A549 (cell line): ENCODE results near the gene EIF4G3.

Experiments
- BHLHE40 ChIP-seq: IDR thresholded peaks from 2 replicates; pipeline ENCODE4 v1.6.1; 2012; ENCODE audit warnings: low read depth, low read length, inconsistent platforms
- CEBPB ChIP-seq, 2 experiments: fragments of >200 bp in 1 of 2; sonication (Bioruptor Twin) in 1 of 2; formaldehyde crosslinking in 1 of 2; IDR thresholded peaks; 2 replicates each; pipeline ENCODE4 v1.6.1; 2012 to 2016
- CTCF ChIP-seq: fragments of >200 bp; sonication (Bioruptor Twin); formaldehyde crosslinking; IDR thresholded peaks from 3 replicates; pipeline ENCODE4 v1.5.1; 2016
- EP300 ChIP-seq, 2 experiments: fragments of >200 bp; sonication (Bioruptor Twin); formaldehyde crosslinking; IDR thresholded peaks; 2 replicates in 1 of 2; 3 replicates in 1 of 2; pipeline ENCODE4 v1.6.1; 2016 to 2017
- FOSL2 ChIP-seq, 2 experiments: fragments of 450-650 bp in 1 of 2; fragments of >200 bp in 1 of 2; sonication (Bioruptor Twin) in 1 of 2; formaldehyde crosslinking; IDR thresholded peaks; 2 replicates each; pipeline versions ENCODE4 v1.5.0 to v1.6.1; 2016 to 2020; ENCODE audit warnings: mild to moderate bottlenecking in 1 of 2, moderate library complexity in 1 of 2
- HDAC2 ChIP-seq: fragments of 200-600 bp; sonication (generic); IDR thresholded peaks from 2 replicates; pipeline ENCODE4 v1.6.1; 2016
- HMGXB4 ChIP-seq: fragments of 250-450 bp; sonication (Bioruptor Pico); IDR thresholded peaks from 2 replicates; pipeline ENCODE4 v1.5.0; 2021; ENCODE audit warnings: mild to moderate bottlenecking, moderate library complexity, borderline replicate concordance
- JUN ChIP-seq, 2 experiments: fragments of >200 bp; sonication (Bioruptor Twin); formaldehyde crosslinking; IDR thresholded peaks; 2 replicates in 1 of 2; 3 replicates in 1 of 2; pipeline ENCODE4 v1.6.1; 2016 to 2017
- POLR2A ChIP-seq: IDR thresholded peaks from 2 replicates; pipeline ENCODE4 v1.6.1; 2012; ENCODE audit warnings: mild to moderate bottlenecking, low read length
- ZFP36 ChIP-seq: fragments of 450-650 bp; IDR thresholded peaks from 2 replicates; pipeline ENCODE4 v1.6.1; 2014; ENCODE audit warnings: borderline replicate concordance; ENCODE audit not compliant: partially characterized antibody

- no peak for TF ChIP-seq CTCF
- no peak for TF ChIP-seq HMGXB4 (CRISPR knock-in tag)
- TF ChIP-seq ZFP36: no peak
- TF ChIP-seq EP300 (IDR thresholded peaks at IDR 0.05): no peak
- TF ChIP-seq HDAC2: no peak
- no peak for TF ChIP-seq FOSL2 (IDR thresholded peaks at IDR 0.05)
- no peak for TF ChIP-seq FOSL2 (CRISPR knock-in tag; IDR thresholded peaks at IDR 0.05)
- TF ChIP-seq CEBPB (IDR thresholded peaks at IDR 0.05): no peak
- no peak for TF ChIP-seq BHLHE40
- TF ChIP-seq POLR2A: no peak
- no peak for TF ChIP-seq JUN (IDR thresholded peaks at IDR 0.05)
Measured at GRCh38 chr1:20993716-20994575, 182.8 kb downstream of the EIF4G3 start.
